Measurements from ENCODE around the gene EDN2.

EDN2 gene

DNA sequence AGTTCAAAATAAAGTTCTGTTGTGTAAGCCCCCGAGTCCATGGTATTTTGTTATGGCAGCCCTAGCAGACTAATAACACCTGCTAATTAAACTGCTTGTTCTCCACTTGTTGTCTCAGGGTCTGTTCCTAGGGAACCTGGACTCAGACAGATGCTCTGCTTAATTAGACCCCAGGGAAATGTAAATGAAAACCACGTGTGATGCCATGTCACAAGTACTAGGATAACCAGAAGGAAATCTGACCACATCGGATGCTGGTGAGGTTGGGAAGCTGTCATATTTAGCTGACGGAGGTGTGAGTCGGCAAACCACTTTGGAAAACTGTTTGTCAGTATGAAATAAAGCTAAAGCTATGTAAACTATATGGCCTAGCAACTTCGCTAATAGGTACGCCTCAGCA lies 19.6 kb downstream of the EDN2 start:
- H3K27ac ChIP-seq (ENCODE audit: extremely low read depth, low read depth, low read length), result no peak overlapping the region
- TF ChIP-seq GFI1B (tag by site-specific recombination; IDR thresholded peaks at IDR 0.05) (no peak), ZNF785 (tag by site-specific recombination; IDR thresholded peaks at IDR 0.05) (no peak), ZNF121 (tag by site-specific recombination; IDR thresholded peaks at IDR 0.05) (no peak), ZNF214 (tag by site-specific recombination; IDR thresholded peaks at IDR 0.05; ENCODE audit: borderline replicate concordance) (no peak), ZNF239 (tag by site-specific recombination; IDR thresholded peaks at IDR 0.05) (no peak), ZIC2 (tag by site-specific recombination; IDR thresholded peaks at IDR 0.05) (no peak), IKZF3 (tag by site-specific recombination; IDR thresholded peaks at IDR 0.05) (no peak), ZNF423 (tag by site-specific recombination; IDR thresholded peaks at IDR 0.05) (no peak), ZNF837 (tag by site-specific recombination; IDR thresholded peaks at IDR 0.05) (no peak), ZNF311 (tag by site-specific recombination; IDR thresholded peaks at IDR 0.05; ENCODE audit: borderline replicate concordance) (no peak), ZFP41 (tag by site-specific recombination; IDR thresholded peaks at IDR 0.05; ENCODE audit: borderline replicate concordance) (no peak), GLIS1 (tag by site-specific recombination; IDR thresholded peaks at IDR 0.05) (no peak), SETDB1 (IDR thresholded peaks at IDR 0.05; ENCODE audit: insufficient read length, low read length) (no peak), ZNF677 (tag by site-specific recombination; IDR thresholded peaks at IDR 0.05) (no peak), ZNF426 (tag by site-specific recombination; IDR thresholded peaks at IDR 0.05) (no peak)
- TF ChIP-seq, protein P1, sequence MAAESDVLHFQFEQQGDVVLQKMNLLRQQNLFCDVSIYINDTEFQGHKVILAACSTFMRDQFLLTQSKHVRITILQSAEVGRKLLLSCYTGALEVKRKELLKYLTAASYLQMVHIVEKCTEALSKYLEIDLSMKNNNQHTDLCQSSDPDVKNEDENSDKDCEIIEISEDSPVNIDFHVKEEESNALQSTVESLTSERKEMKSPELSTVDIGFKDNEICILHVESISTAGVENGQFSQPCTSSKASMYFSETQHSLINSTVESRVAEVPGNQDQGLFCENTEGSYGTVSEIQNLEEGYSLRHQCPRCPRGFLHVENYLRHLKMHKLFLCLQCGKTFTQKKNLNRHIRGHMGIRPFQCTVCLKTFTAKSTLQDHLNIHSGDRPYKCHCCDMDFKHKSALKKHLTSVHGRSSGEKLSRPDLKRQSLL (tag by site-specific recombination; IDR thresholded peaks at IDR 0.05), result no peak
- TF ChIP-seq, protein P2, sequence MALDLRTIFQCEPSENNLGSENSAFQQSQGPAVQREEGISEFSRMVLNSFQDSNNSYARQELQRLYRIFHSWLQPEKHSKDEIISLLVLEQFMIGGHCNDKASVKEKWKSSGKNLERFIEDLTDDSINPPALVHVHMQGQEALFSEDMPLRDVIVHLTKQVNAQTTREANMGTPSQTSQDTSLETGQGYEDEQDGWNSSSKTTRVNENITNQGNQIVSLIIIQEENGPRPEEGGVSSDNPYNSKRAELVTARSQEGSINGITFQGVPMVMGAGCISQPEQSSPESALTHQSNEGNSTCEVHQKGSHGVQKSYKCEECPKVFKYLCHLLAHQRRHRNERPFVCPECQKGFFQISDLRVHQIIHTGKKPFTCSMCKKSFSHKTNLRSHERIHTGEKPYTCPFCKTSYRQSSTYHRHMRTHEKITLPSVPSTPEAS (tag by site-specific recombination; IDR thresholded peaks at IDR 0.05), result no peak
- TF ChIP-seq, protein P3, sequence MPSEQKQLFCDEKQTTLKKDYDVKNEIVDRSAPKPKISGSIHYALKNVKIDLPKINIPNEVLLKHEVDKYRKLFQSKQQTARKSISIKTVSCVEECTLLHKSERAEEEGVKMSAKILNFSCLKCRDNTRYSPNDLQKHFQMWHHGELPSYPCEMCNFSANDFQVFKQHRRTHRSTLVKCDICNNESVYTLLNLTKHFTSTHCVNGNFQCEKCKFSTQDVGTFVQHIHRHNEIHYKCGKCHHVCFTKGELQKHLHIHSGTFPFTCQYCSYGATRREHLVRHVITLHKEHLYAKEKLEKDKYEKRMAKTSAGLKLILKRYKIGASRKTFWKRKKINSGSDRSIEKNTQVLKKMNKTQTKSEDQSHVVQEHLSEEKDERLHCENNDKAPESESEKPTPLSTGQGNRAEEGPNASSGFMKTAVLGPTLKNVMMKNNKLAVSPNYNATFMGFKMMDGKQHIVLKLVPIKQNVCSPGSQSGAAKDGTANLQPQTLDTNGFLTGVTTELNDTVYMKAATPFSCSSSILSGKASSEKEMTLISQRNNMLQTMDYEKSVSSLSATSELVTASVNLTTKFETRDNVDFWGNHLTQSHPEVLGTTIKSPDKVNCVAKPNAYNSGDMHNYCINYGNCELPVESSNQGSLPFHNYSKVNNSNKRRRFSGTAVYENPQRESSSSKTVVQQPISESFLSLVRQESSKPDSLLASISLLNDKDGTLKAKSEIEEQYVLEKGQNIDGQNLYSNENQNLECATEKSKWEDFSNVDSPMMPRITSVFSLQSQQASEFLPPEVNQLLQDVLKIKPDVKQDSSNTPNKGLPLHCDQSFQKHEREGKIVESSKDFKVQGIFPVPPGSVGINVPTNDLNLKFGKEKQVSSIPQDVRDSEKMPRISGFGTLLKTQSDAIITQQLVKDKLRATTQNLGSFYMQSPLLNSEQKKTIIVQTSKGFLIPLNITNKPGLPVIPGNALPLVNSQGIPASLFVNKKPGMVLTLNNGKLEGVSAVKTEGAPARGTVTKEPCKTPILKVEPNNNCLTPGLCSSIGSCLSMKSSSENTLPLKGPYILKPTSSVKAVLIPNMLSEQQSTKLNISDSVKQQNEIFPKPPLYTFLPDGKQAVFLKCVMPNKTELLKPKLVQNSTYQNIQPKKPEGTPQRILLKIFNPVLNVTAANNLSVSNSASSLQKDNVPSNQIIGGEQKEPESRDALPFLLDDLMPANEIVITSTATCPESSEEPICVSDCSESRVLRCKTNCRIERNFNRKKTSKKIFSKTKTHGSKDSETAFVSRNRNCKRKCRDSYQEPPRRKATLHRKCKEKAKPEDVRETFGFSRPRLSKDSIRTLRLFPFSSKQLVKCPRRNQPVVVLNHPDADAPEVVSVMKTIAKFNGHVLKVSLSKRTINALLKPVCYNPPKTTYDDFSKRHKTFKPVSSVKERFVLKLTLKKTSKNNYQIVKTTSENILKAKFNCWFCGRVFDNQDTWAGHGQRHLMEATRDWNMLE (tag by site-specific recombination; conservative IDR thresholded peaks at IDR 0.05; ENCODE audit: low read depth), result no peak
- TF ChIP-seq, protein P4, sequence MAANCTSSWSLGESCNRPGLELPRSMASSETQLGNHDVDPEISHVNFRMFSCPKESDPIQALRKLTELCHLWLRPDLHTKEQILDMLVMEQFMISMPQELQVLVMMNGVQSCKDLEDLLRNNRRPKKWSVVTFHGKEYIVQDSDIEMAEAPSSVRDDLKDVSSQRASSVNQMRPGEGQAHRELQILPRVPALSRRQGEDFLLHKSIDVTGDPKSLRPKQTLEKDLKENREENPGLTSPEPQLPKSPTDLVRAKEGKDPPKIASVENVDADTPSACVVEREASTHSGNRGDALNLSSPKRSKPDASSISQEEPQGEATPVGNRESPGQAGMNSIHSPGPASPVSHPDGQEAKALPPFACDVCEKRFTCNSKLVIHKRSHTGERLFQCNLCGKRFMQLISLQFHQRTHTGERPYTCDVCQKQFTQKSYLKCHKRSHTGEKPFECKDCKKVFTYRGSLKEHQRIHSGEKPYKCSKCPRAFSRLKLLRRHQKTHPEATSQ (tag by site-specific recombination; IDR thresholded peaks at IDR 0.05), result no peak
- TF ChIP-seq, protein P5, sequence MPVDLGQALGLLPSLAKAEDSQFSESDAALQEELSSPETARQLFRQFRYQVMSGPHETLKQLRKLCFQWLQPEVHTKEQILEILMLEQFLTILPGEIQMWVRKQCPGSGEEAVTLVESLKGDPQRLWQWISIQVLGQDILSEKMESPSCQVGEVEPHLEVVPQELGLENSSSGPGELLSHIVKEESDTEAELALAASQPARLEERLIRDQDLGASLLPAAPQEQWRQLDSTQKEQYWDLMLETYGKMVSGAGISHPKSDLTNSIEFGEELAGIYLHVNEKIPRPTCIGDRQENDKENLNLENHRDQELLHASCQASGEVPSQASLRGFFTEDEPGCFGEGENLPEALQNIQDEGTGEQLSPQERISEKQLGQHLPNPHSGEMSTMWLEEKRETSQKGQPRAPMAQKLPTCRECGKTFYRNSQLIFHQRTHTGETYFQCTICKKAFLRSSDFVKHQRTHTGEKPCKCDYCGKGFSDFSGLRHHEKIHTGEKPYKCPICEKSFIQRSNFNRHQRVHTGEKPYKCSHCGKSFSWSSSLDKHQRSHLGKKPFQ (tag by site-specific recombination; IDR thresholded peaks at IDR 0.05), result no peak
- no peaks in the 10 kb centered on the region for H3K4me1 ChIP-seq (ENCODE audit: control insufficient read depth, insufficient read depth, low read length)
- no peaks in the 10 kb centered on the region for H3K9me3 ChIP-seq (ENCODE audit: control insufficient read depth, insufficient read depth, low read depth, low read length)
- ChIA-PET POLR2A (no interaction called here), CTCF (interaction anchor here (0.6 kb wide), 1 partner anchor 10 kb away, joined by 3 read pairs; no protein-coding TSS in a partner anchor)
- no peaks in the 10 kb centered on the region for H3K36me3 ChIP-seq (ENCODE audit: control insufficient read depth in 2 of 2, insufficient read depth in 1 of 2, low read length in 2 of 2)
- no peak overlapping the region for H3K4me3 ChIP-seq (ENCODE audit: low read depth, low read length)

Measured in HEK293 (cell line).